HG02798 (cell line): ENCODE results near the gene PYGM.

Source experiments
- ATAC-seq: cut with Tn5 transposase; IDR thresholded peaks from one replicate; pipeline ENCODE4 v1.9.1; 2021; ENCODE audit warnings: mild to moderate bottlenecking; ENCODE audit not compliant: unreplicated experiment, poor library complexity

Gene PYGM

DNA sequence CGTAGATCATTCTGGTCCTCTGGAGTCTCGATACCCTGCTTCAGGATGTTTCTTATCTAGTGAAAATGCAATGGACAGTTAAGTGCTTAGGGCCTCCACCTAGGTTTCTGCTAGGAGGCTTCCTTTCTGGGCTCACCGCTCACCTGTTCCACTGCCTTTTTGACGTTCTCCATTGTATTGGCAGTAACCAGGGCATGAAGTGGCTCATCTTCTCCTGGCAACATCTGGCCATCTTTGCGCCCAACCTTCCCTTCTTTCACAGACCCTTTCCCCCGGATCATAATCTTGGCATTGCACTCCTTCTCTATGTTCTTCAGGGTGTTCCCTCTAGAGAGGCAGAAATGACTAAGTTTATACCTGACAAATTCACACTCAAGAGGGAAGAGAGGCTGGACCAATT is 9.5 kb upstream of the PYGM start:
- ATAC-seq = no peak

DNA sequence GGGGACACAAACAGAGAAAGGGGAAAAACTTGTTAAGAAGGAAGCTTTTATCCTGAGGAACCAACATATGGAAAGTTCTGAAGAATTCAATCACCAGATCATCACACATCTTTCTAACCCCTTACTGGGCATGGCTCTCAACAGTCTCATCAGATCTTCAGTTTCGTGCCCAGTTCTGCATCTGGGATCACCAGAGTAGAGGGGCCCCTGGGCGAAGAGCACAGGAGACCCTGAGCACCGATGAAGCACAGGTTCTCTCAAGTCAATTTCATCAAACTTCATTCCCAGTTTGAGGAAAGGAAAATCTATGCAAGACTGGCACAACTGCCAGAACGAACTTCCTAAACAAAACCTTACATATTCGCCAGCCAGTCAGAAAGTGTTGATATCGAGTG is 8.5 kb upstream of the PYGM start:
- ATAC-seq = no peak

DNA sequence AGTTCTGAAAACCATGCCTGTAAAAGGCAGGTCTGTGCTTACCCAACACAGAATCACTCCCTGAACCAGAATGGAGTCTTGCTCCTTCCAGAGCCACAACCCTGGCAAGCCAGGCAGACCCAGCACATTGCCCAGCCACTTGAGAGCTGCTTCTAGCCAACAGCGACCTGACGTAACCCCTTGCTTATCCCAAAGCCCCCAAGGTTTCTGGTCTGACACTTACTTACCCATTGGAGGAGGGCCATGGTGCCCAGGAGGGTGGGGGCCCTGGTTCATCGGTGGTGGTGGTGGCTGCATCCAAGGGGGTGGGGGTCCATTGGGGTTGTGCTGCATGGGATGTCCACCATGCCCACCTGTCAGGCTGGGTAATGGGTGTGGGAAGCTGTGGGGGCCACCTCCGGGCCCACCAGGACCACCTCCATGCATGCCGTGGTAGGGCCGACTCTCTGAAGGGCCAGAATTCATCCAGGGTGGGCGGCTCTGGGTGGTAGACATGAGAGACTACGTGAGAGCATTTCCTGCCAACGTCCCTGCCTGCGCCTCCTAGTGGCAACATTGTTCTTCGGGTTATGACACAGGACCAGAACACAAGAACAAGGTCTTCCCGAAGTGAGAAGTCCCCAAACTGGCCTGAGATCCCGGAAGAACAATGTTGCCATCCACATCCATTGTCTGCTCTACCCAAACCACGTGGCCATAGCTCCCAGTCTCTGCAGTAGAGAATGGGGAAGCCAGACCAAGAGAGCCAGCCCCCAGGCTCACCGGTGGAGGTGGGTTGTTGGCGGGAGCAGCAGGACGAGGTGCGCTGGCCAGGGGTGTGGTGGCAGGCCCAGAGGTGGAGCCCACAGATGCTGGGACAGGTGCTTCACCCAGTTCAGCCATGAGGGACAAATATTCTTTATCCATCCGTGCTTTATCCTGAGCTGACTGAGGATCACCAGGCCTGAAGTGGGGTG is 7.8 kb upstream of the PYGM start:
- ATAC-seq = no peak

DNA sequence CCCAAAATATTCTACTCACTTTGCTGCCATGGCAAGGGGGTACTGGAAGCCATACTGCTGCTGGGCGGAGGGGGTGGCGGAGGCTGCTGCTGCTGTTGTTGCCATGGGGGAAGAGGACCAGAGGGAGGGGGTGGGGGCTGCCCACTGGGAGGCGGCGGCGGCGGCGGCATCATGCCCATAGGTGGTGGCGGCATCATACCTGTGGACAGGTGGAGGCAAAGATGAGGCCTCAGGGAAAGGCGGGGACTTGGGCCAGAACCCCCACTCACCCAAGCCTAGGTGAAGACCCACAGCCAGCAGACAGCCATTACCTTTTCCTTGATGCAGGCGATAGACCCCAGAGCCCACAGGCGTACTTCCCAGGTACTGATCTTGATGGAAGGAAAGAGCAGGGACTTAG is 7.1 kb upstream of the PYGM start:
- no peak for ATAC-seq

DNA sequence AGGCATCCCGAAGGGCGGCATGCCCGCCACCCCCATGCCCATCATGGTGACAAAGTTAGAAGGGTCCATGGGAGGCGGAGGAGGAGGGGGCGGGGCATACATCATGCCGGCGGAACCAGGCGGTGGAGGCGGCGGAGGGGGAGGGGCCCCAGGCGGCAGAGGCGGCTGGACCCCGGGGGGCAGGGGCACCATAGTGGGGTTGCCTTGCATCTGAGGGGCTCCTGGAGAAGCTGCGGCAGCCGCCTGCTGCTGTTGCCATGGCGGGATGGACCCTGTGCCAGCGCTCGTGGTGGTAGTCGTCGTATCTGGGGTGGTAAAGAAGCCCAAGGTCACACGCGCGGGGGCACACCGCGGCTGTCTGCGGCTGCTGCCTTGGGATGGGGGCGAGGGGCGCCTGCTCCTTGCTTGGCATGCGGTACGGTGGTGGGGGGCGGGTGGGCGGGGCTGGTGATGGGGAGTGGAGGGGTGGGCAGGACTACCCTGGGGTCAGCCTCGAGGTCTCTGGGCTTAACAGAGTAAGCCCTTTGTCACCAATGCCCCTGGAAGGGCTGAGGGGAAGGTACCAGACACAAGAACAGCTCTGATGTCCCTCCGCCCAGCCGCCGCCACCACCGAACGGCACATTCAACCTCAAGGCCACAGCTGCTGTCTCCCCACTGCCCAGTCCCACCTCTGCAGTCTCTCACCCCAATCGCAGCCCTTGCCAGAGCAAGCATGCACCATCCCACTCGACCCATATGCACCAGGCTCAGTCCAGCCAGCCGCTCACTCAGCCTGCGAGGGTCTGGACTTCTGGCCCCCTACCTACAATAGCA is 6.3 kb upstream of the PYGM start:
- ATAC-seq = no peak

DNA sequence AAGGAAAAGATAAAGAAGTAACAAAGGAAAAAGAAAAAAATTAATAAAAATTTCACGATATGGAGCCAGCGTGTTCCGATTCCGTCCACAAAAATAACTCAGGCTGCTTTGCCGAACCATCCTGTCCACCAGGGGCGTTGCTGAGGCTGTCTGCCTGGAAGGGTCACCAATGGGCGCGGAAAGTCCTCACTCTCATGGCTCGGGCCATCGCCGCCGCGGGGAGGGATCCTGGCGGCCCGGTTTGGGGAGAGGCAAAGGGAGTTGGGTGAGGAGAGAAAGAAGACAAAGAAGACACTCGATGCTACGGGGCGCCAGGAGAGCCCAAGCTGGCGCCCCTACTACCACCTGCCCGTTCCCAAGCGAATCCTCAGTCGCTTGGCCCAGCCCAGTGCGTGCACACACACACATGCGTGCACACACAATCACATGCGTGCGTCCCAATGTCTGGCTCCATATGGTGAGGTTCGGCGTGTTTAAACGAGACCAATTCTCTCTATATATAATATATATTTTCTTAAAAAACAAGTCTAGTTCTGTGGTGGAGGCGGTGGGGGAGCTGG is 5.6 kb upstream of the PYGM start:
- no peak for ATAC-seq

DNA sequence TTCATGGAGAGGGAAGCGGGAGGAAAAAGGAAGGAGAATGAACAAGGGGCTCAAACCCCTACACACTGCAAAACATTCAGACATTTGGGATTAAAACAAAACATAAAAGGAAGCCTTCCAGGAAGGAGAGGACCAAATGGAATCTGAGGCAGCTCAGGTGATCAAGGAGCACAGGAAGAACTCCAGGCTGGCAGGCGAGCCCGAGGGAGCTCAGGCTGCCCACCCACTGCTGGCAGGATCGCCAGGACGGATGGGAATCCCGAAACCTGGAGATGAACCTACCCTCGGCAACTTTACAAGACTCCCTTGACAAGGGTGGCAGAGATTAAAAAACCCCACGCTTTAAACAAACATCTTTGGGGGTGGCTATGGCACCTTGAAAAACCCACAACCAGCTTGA is 5.0 kb upstream of the PYGM start:
- ATAC-seq = no peak

DNA sequence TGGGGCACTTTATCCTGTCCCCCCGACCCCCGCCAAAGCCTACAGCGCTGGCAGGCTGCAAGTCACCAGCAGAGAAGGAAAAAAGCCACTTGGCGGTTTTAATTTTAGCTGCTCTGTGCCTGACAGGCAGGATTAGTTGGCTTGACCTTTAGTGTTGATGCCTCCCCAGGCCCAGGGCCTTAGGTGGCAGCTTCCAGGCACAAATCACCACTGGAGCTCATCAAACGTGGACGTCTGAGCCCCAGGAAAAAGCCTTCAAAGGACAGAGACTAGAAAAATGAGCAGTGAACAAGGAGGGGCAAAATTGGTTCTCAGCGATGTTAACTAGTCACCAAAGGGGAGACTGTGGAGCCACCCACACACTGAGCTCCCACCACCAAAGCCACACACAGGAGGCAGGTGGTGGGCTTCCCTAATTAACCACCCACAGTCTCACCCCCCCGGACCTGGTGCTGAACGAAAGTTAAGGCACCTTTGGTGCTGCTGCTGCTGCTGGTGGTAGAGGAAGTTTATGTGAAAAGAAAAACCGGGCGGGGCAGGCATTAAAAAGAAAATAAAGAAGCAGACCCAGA is 4.4 kb upstream of the PYGM start:
- ATAC-seq = no peak

DNA sequence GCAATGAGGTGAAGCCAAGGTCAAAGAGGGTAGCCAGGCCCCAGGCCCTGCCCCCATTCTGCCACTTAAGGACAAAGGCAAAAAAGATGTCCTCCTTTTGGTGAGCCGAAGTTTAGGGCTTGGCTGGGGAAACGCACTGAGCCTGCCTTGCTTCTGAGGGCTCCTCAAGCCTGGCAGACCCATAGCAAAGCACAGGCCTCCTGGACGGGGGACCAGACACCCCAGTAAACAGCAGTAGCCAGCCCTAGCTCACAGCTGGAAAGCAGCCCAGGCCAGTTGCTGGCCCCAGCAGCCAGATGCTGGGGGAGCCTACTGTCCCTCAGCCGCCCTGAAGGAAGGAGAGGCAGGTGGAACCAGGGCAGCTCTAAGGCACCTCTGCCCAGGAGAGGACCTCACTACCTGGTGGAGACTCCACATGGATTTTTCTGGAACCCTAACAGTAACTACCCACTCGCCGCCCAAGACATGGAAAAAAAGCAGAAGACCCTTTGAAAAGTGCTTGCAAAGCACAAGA is 3.8 kb upstream of the PYGM start:
- ATAC-seq = no peak

DNA sequence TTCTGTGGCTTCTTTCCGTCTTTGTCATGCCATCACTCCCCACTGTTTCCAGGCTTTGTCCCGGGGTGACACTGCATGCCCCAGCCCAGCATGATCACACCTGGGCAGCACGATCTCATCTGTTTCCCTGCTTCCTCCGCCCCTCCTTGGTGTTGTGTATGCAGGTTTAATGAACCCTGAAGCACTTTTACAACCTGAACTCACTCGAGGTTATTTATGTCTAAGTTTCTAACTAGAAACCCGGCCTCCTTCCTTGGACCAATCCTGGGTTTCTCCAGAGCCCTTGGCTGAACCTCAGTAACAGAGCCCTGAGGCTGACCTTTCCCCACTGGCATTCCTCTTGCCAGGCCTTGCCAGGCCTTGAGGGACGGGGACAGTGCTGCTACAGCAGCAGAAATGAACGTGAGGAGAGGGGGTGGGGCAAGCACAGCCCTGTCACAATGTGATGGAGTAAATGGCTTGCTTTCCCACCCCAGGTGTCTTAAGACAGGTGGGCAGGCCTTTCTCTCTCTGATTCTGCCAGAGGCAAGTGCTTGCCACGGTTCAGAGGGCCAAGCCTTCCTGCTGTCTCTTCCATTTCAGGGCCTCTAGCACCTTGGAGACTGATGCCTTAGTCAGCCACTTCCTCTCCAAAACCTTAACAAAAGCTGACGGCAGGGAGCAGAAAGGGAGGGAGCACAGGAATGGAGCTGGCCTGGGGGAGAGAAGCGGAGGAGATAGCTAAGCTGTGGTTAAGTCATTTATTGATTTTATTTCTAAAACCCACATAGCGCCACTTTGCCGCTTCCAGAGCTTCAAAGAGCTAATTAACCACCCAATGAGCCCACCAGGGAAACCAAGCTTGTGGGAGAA is 3.1 kb upstream of the PYGM start:
- no peak for ATAC-seq

DNA sequence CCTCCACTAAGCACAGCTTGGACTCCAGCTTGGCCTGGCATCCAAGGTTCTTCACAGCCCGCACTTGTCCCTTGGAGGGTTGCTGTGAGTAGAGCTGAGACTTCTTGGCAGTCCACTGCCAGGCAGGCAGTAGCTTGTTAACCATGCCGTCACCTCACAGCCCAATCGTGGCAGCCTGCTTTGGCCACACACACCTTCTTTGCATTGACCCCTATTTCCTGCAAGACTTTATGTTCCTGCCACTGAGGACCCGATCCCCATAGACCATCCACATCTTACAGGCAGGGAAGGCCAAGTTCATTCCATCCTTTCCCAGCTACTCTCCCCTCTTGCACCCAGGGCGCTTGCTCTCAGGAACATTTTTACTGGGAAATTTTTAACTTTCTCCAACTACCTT is 2.5 kb upstream of the PYGM start:
- no peak for ATAC-seq

DNA sequence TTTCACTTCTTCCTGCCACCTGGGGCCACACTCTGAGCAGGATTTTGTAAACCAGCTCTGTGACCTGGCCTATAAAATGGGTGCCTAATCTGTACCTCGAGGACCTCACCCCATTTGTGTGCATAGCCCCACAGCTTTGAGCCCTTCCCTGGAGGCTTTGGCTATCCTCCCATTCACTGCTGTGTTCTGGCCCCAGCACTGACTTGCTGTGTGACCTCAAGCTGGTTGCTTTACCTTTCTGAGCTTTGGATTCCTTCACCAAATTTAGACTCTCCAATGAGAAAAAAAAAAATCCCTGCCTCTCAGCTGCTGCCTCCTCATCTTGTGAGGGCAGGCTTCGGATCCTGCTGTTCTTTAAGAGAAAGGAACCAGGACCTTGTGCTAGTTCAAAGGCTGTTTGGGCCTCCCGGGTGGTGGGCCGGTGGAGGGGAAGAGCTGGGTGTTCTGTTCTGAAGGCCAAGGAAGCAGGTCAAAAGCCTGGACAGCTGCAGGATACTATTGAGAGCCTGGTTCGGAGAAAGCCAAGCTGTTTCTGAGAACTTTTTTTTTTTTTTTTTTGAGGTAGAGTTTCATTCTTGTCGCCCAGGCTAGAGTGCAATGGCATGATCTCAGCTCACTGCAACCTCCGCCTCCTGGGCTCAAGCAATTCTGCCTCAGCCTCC is 1.1 kb upstream of the PYGM start:
- no peak for ATAC-seq

DNA sequence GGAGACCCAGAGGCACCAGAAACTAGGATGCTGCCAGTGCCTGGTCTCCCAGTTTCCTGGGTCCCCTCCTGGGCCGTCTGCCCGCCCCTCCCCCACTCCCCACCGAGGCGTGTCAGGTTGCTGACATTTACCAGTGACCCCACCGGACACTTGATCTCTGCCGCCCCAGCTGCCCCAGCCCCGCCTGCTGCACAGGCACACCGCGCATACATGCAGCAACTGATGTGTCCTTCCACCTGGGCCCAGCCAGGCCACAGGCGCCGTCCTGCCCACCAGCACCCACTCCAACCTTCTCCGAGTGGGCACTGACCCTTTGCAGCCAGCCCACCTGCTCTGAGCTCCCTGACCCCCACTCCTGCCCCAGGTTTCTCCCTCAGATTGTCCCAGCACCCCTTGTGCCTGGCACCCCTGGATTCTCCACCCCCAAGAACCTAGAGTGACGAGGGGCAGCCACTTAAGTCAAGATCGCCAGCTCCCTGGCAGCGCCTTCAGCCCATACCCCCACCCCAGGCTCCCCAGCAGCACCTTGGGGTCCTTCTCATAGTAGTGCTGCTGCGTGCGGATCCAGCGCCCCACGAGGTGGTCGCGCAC is 548 bp downstream of the PYGM start:
- no peak for ATAC-seq

DNA sequence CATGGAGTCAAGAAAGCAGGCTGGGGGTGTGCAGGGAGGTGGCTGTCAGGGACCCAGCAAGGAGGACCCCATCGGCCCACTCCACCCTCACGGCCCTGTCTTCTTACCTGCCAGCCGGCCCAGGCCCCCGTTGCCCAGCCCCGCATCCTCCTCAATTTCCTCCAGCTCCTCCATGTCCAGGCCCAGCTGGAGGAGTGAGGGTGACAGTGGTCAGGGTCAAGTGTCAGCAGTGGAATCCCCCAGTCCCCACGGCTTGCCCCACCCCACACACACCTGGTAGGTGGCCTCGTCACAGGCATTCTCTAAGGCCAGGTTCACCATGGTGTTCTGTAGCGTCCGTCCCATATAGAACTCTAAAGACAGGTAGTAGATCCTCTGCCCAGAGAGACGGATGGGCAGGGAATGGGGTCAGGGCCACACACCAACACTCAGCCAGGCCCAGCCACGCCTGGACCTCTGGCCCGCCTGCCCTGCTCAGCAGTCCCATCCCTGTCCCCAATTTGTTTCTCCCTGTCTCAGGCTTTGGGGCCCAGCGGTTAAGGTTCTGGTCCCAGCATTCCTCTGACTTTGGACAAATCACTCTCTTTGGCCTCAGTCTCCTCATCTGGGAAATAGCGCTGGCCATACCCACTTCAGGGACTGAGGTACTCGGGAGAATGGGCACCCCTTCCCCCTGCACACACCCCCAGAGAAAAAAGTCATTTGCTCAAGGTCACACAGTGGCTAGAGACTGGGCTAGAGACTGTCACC is 1.3 kb downstream of the PYGM start:
- no peak for ATAC-seq

DNA sequence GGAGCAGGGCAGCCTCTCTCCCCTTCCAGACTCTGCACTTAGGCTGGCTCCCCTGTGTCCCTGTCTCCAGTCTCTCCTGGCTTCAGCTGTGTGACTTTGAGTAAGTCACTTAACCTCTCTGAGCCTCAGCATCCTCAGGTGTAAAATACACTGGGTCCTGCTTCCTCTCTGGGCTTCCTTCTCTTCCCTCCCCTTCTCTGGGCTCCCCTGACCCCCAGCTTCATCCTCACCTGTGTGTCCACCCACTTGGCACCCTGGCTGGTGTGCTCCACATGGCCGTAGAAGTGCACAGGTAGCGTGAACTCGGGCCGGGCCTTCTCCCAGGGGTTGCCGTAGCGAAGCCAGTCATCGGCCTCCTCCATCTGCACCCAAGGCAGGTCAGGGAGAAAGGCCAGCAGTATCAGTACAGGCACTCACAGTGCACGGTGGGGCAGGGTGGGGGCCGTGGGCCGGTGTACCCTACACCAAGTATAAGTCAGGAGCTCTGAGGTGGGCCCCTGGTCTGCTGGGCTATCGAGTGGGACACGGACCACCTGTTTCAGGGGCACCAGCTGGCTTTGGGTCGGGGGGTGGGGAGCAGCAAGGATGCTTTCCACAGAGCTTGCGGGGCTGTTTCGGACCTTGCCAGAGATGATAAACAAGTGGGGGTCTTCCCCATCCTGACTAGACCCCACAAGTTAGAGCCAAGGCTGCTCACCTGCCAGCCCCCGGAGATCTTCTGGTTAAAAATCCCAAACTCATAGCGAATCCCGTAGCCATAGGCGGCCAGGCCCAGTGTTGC is 2.0 kb downstream of the PYGM start:
- no peak for ATAC-seq

DNA sequence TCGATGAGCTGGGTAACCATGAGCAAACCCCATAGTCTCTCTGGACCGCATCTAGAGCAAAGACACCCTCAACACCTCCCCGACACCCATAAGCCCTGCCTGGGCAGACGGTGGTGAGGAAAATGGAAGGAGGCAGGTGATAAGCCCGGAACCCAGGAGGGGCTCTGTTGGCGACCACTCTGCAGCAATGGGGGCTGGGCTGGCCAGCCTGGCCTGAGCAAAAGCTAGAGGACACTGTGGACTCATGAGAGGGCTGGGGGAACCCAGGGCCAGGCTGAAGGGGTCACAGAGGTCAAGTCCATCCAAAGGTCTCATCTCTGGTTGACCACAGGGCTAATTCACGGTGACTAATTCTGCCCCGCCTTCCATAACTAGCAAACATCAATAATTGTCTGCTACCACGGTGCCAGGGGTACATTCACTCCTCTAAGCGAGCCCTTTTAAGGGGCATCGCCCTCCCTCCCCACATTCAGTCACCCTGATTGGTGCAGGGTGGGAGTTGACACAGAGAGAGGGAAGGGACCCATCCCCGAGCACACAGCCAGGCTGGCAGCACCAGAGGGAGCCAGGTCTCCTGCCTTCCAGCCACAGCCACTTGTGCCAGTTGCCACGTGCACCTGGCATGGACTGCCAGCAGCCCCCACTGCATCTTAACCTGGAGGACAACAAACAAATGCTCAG is 4.0 kb downstream of the PYGM start:
- ATAC-seq = no peak
